Activated CD4-positive, alpha-beta T cell treated with anti-CD3 and anti-CD28 coated beads, Interleukin-2, amount 50 U/mL, for 48 hours (primary cell): ENCODE data around the gene FKTN.

ENCODE experiments used
- DNase-seq, 2 experiments: peaks; one replicate each; pipeline ENCODE4 v3.0.0-alpha.2; 2020

Gene FKTN

DNA sequence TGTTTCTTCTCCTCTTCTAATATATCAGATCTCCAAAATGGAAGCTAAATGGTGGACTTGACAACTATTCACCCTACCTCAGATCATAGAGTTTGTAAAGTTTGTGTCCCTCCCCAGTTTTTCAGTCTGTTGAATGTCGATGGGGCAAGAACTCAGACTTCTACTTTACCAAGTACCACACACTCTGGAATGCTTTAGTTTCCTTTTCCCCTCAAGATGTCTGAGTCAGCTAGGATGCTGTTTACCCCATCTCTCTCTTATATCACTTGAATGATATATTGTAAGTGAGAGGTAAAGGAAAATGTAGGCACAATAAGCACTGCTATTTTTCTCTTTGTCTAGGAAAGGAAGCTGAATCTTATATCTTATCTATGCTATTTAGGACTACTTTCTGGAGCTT, 78.4 kb downstream of the FKTN start:
- no peak for DNase-seq

DNA sequence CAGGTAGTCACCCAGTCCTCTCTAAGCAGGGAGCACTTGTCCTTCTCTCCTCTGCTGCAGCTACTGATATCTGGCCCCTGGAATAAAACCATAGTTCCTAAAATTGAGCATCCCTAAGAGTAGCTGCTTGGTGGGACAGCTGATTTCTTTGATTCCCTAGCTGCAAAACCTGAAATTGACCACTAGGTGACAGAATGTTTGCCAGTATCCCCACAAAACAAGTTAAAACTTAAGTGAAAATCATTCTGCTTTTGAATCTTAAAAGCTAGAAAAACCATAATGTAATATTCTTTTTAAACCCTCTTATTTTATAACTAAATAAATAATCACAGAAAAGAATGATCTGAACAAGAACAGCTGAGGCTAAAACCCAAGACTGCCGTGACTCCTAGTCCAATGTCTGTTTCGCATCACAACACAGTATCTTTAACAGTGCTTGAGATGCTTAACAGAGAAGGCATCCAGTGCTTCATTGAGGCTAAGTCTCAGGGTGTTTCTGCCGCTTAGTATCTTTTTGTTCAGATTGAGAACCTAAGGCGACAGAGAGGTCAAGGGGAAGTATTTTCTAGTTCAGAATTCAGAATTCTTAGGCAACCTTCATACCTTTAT, 80.0 kb downstream of the FKTN start:
- no peak for DNase-seq

DNA sequence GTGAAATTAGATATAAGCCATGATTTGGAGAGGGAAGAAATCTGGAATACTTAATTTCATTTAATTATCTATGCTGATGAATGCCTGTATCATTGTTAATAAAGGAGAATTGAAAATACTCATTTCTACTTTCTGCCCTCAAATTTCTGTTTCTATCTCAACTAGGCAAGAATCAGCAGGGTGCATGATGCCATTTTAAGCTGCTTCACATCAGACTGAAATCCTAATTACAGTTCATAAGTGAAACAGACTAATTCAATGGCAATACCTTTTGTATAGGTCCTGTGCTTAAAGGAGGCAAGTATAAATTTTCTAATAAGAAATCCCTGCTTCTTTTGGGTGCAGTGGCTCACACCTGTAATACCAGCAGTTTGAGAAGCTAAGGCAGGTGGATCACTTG, 82.0 kb downstream of the FKTN start:
- DNase-seq: no peak

DNA sequence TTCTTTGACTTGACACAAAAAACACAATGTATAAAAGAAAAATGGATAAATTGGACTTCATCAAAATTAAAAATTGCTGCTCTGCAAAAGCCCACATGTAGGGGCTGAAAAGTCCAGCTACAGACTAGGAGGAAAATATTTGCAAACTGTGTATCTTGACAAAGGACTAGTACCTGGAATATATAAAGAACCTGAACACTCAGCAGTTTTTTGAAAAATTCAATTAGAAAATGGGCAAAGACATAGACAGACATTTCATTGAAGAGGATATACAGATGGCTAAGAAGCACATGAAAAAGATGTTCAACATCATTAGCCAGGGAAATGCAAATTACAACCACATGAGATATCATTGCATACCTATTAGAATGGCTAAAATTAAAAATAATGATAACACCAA, 85.9 kb downstream of the FKTN start:
- DNase-seq: no peak

DNA sequence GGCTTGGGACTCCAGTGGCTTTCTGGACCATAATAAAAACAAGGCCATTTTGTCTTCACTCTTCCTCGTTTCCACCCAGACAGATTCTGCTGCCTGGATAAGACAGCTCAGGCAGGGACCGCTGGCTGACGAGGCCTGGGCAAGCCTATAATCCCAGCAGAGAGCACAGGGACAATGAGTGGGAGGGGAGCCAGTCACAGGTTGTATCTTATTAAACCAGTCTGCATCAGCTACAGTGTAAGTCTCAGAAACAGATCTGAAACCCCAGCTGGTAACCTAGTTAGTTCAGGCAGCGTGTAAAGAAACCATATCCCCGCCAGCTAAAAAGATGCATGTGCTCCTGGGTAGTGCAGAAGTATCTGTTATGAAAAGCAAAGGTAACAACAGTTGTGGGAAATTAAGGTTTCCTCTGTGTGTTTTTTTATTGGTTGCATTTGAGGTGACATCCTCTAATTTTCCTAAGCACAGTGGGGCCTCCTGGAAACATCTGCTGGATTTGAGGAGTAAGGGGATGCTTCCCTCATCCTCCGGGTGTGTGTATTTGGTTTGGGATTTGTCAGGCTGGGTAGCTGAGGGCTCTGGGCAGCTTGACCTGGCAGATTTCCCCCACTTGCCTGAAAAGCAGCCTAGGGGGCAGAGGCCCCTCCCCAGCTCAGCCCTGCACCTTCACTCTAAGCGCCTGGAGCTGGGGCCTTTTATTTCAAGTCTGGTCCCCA, 89.1 kb downstream of the FKTN start:
- no peak for DNase-seq

DNA sequence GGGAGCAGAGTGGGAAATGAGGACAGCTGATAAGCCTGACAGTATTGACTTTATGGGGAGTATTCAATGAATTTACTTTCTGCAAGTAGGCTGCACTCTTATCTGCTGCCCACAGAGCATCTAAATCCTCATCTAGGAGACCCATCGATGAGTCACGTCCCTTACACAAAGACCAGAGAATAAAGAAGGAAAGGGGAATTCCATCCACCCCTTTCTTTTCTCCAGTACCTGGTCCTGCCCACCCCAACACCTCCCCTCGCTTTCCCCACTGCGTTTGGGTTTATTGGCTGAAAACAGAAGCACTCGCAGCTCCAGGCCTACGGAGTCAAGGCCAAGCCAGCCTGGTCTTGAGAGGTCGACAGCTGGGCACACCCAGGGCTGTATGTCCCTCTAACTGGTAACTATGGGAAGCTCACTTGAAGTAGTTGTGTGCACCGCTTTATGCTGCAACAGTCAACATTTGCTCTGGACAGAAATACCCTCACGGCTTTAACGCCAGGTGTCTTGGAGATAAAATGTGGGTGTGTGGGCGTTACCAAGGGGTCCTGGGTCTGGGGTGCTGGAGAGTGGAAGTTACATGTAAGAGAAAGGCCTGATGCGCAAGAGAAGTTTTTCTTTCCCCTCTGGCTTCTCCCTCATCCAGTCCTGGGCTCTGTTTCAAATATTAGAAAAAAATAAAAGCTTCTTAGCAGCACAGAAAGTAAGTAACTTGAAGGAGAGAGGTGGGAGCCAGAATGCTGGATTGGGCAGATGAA, 89.8 kb downstream of the FKTN start:
- DNase-seq: no peak

DNA sequence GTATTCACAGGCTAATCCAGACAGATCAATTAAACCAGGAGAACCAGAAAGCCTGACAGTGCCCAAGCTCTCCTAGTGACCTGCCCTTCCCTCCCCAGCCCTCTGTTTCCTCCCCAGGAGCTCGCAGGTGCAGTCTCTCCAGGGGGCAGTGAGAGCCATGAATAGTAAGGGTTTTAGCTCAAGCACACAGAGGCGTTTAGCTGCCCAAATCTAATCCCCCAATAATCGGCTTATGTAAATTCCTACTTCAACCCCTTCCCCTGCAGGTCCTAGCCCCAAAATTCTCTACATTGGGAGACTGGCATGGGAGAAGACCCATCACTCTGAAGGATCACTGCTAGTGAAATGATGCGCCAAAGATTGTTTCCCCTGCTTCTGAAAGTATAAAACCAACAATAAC, 93.9 kb downstream of the FKTN start:
- DNase-seq: no peak

DNA sequence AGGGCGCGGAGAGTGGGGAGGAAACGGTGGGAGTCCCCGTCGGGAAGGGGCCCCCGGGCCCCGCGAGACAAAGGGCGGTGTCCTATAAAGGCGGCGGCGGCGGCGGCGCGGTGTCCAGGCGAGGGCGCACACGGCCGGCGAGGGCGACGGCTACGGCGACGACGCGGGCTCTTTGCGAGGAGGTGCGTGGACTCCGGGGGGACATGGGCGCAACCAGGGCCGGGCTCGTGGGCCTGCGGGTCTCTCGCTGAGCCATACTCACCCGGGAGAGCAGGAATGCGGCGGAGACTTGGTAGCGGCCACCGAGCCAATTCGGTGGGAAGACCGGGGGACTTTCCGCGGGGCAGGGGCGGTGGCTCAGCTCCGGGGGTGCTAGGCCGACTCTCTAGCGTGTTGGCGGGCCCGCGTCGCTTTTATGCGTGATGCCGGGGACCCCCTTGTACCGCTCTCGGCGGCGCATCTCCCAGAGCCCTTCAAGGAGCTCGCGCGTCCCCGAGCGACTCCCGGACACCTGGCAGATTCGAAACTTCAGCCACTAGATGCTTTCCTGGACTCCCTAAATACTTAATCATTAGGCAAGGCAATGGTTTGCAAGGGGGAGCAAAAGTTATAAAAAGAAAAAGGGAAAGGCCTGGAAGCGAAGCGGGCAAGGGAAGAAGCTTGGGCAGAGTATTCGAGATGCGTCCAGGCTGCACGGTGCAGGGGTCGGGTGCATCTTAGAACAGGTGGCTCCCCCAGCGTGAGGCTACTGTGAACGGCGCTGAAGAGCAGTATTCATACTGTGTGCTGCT, 98.4 kb downstream of the FKTN start:
- DNase-seq: peak; percentile 6 to 20

DNA sequence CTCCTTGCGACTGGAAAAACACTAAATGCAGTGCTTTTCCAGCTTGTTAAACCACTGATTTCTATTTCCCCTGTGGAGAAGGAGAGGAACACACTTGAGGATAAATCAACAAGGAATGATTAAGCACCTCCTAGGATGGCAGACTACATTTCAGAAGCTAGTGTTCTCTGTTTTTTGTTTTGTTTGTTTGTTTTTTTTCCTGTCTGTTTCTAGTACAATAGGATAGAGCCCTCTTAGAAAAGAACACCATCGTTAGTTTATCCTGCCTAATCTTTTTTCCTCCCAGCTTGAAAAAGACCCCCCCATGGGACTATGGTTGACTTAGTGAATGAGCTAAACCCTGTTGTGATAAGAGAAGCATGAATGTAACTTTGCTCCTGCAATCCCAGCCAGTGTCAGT, 100.4 kb downstream of the FKTN start:
- no peak for DNase-seq

DNA sequence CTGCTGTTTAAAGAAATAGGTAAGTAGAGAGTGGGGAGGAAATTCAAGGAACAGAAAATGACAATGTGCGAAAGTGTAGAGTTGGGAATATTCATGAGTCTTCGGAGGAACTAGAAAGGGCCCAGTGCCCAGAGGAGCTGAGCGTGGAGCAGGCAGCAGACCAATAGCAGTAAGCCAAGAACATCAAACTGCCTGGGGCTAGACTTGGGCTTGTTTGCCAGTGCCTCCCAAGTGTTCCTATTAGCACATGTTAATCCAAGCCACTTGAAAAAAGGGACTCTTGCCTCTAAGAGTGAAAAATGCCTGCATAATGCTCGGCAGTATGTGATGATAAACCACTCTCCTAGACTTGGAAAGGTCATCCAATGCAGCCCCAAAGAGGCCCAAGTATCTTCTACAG, 103.1 kb downstream of the FKTN start:
- DNase-seq: no peak

DNA sequence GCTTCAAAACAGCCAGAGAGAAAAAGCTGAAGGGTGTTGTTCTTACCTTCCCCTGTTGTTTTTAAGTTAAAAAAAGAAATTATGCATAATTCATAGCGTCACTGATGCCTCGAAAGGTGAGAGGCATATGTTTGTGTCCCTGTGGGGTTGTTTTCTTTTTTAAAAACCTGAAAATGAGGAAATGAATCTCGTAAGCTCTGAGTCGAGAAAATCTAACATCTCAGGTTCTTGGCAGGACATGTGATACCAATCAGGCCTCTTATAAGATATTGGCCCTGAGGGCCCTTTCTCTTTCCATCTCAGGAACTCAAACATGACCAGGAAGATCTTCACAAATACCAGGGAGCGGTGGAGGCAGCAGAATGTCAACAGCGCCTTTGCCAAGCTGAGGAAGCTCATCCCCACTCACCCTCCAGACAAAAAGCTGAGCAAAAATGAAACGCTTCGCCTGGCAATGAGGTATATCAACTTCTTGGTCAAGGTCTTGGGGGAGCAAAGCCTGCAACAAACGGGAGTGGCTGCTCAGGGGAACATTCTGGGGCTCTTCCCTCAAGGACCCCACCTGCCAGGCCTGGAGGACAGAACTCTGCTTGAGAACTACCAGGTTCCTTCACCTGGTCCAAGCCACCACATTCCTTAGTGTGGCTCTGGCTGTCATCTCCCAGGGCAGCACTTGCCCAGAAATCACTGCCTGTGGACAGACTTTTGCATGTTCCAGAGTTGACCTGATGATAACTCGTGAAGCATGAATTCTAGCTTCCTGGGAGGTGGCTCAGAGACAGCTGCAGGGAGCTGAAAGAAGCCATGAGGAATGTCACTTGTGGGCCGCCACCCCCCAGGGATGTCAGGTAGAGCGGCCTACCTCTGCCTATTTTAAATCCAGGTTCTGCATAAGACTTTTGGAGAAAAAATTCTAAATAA, 104.5 kb downstream of the FKTN start, which contains the start of gene TAL2:
Gene TAL2 (plus strand): TSS at position 274 of the 921 bp plus-strand sequence. CDS start 40 bp downstream, at position 314.
- no peak for DNase-seq

DNA sequence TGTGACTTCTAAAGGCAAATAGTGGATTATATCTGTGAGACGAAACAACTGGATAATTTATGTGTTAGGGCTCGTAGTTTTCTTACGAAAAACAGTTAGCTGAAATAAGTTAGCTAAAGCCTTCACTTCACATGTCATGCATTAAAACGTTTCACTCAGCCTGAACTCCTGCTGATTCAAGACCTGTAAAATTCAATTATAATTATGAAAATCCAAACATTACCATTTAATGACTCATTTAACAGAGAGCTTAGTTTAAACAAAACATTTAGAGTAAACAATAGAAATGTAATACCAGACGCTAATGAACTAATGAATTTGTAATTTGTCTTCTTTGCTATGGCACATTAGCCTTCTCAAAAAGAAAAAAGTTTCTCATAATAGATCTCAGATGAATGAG, 106.0 kb downstream of the FKTN start:
- no peak for DNase-seq

DNA sequence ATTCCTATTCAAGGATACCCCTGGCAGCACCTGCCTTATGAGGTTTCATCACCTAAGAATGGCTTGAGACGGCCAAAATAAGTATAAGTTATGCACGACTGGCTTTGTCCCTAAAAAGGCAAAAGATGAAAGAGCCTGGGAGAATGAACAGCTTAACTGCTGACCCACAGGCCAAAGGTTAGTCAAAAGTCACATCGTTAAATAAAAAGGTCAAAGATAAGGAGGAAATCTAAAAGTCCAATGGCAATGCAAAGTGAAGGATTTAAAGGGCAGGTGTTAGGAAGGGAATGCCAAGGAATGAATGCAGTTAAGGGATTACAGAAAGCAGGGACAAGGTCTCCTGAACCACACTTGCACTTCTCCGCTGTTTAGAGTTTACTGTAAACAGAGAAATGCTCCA, 109.9 kb downstream of the FKTN start:
- DNase-seq: no peak

DNA sequence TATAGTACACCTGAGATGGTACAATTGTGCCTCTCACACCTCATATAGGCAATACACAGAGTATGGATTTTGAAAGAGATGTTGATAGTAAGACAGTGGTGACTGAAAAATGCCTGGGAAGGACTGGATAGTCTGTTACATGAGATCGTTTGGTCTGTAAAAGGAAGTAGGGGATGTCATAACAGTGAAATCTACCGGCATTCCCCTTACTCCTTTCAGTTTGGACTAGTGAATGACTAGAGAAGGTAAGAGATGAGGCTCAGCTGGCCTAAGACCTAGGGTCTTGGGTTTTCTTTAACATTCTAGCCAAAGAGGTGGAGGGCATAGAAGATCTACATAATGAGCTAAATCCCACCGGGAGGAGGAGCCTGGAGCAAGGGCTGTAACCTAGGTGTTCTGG, 112.4 kb downstream of the FKTN start:
- DNase-seq: no peak

DNA sequence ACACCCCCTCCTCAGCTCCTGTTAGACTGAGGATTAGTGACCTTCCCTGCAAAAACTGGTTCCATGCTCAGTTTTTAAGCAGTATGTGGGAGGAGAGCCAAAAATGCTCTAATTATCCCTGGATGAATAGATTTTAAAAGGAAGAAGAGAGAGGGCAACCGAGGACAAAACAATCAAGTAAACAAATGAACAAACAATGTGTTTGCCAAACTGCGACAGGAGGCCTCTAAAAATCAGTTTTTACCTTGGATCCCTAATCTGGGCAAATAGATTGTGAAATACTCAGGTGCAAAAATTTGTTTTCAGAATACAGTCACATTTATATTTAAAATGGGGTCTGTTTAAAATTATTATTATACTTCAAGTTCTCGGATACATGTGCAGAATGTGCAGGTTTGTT, 112.8 kb downstream of the FKTN start:
- no peak for DNase-seq

DNA sequence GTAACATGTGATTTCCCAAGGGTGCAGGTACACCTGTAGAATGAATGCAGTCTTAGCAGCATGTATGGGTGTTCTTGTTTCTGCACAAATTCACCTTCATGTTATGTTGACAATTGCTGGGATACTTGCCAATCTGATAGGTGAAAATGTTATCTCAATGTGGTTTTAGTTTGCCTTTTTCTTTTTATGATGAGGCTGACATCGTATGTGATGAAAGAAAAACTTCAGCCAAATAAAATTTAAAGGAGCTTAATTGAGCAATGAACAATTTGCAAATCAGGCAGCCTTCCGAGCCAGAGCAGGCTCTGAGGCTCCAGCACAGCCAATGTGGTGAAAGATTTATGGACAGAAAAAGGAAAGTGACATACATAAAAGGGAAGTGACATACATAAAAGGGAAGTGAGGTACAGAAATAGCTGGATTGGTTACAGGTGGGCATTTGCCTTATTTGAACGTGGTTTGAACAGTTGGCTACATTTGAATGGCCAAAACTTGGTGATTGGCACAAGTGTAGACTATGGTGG, 114.8 kb downstream of the FKTN start:
- DNase-seq: no peak

DNA sequence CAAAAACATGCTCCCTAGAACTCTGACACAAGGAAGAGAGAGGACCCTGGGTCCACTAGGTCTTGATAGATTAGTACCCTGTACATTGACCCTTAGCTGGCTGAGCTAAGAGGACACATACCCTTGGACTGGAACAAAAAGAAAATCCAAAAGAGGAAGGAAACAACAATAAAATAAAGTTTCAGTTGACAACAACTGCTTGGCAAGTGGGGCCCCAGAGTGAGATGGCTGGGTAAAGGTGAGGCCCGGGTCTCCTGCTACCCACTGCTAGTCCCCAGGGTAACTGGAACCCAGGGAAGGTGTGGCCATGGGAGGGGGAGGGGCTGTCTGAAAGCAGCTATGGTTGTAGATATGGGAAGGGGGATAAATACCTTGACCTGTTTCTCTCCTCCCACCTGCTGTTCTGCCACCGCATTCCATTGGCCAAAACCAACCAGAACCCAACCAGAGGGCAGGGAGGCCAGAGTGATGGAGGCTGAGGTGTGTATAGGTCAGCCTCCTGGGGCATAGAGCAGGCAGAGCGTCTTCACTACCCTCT, 116.0 kb downstream of the FKTN start:
- no peak for DNase-seq

DNA sequence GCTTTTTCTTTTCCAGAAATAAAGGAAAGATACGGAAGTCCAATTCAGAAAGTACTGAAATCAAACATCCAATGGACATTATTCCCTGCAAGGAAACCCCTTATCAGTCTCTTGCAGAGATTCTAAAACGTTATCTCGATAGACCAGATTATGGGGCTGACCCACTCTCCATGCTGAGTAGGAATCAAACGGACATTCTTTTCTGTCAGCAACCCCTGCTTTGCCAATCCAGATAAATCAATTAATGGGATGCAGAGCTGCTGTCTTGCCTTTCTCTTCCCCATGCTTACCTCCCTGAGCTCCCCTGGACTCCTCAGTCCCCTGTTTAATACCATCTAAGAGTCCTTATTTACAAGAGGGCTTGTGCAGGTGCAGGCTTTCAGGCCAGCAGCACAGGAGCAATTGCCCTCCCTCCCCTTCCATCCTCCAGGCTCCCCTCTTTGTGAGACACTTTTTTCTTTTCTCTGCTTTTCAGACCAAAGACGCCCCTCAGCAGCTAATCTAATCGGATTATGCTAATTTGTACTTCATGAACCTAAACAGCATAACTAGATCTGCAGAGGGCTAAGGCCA, 118.5 kb downstream of the FKTN start:
- no peak for DNase-seq

DNA sequence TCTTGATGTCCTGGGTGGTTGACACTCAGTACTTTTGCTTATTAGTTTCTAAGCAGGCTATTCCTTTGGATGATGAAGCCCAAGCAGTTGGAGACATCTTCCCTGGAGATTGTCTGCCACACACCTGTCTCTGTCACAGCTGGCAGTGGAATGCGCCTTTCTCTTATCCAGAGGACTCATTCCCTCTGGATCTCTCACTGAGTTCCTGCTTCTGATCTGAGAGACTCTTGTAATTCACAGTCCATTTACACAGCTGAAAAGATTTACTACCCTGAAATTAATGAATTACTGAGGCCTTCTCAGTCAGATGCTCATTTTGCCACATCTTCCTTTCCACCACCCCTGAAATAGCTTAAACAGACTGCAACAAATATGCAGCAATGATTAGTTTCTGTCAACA, 120.2 kb downstream of the FKTN start:
- no peak for DNase-seq

DNA sequence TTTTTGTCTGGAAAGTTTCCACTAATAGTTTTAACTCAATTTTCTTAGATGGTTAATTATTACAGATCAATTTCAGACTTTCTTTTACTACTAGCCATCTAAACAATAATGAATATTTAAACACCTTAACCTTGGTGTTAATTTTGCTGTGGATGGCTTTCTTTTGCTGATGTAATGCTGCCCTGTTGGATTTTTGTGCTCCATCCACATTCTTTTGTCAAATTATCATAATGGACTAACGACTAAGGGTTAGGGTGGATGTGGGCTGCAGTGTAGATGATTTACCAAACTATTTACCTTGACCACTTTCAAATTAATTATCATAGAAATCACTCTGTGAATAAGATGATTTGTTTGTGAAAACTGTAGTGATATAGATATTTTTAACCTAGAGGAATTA, 120.8 kb downstream of the FKTN start:
- DNase-seq: no peak
